ENCODE data around the gene AQP3. TPM values are rescaled to one million over a fixed set of nuclear protein-coding genes. Genes with fewer than 3 reads are reported as not detected.

Gene AQP3
- total and polyA plus RNA-seq, 2 of the 13 experiments (the other 11 are each of a cell fraction or from before 2014, with no cell fraction given), result 1.4 to 5.5 TPM

- ChIA-PET POLR2A (no interaction called here), CTCF (ENCODE audit: low intra/inter-chr PET ratio, low total read pairs) (no interaction called here)
- Histone ChIP-seq H3K4me3 (replicated peaks in 1 of 3; ENCODE audit: insufficient read depth in 1 of 3, low read depth in 2 of 3, low read length in 3 of 3) (no peak overlapping the region), H2AFZ (ENCODE audit: low read length) (no peak overlapping the region), H3K9me3 (ENCODE audit: low read length) (no peaks in the 10 kb centered on the region), H3K36me3 (replicated peaks in 1 of 2; ENCODE audit: control insufficient read depth in 1 of 2, insufficient read depth in 2 of 2, low read length in 2 of 2) (no peaks in the 10 kb centered on the region), H3K4me1 (ENCODE audit: insufficient read depth, low read length) (peaks cover 17% of the 10 kb centered on the region), H3K79me2 (ENCODE audit: insufficient read depth, low read length) (no peaks in the 10 kb centered on the region), H4K20me1 (ENCODE audit: insufficient read depth, low read length) (no peaks in the 10 kb centered on the region), H3K27ac (ENCODE audit: extremely low read length, insufficient read depth, low read length) (no peak overlapping the region), H3K27me3 (ENCODE audit: control insufficient read depth in 1 of 2, insufficient read depth in 2 of 2, low read length in 2 of 2) (peaks cover 5 to 34% of the 10 kb centered on the region in 2 experiments; a peak in 3 of 5 replicates), H3K9ac (ENCODE audit: insufficient read depth, low read depth, low read length) (no peak overlapping the region), H3K4me2 (ENCODE audit: low read depth, low read length) (no peak overlapping the region)
- no peak for DNase-seq (ENCODE audit: low spot score)
- intact Hi-C loops (cut with micrococcal nuclease; ENCODE audit: unreplicated experiment), result no loop called here
- TF ChIP-seq CHD4 (IDR thresholded peaks at IDR 0.05; ENCODE audit: borderline replicate concordance, low read length) (no peak), ZNF772 (CRISPR knock-in tag; IDR thresholded peaks at IDR 0.05) (no peak), ELF4 (CRISPR knock-in tag; IDR thresholded peaks at IDR 0.05; ENCODE audit: borderline replicate concordance) (no peak), IRF2 (CRISPR knock-in tag; IDR thresholded peaks at IDR 0.05) (no peak), ZNF33B (CRISPR knock-in tag; IDR thresholded peaks at IDR 0.05) (no peak), ISX (CRISPR knock-in tag; conservative IDR thresholded peaks at IDR 0.05) (no peak), CEBPB (IDR thresholded peaks at IDR 0.05; ENCODE audit: borderline replicate concordance, low read depth, low read length) (peak; percentile 85), ZNF468 (CRISPR knock-in tag; IDR thresholded peaks at IDR 0.05) (no peak), CEBPG (CRISPR knock-in tag; IDR thresholded peaks at IDR 0.05) (peak; percentile 68; the same call in 1 of the 2 replicates), TCF7L2 (IDR thresholded peaks at IDR 0.05; ENCODE audit: low read depth, low read length) (no peak)
- TF ChIP-seq, protein P1, sequence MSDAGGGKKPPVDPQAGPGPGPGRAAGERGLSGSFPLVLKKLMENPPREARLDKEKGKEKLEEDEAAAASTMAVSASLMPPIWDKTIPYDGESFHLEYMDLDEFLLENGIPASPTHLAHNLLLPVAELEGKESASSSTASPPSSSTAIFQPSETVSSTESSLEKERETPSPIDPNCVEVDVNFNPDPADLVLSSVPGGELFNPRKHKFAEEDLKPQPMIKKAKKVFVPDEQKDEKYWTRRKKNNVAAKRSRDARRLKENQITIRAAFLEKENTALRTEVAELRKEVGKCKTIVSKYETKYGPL (CRISPR knock-in tag; IDR thresholded peaks at IDR 0.05), result no peak
- TF ChIP-seq, protein P2, sequence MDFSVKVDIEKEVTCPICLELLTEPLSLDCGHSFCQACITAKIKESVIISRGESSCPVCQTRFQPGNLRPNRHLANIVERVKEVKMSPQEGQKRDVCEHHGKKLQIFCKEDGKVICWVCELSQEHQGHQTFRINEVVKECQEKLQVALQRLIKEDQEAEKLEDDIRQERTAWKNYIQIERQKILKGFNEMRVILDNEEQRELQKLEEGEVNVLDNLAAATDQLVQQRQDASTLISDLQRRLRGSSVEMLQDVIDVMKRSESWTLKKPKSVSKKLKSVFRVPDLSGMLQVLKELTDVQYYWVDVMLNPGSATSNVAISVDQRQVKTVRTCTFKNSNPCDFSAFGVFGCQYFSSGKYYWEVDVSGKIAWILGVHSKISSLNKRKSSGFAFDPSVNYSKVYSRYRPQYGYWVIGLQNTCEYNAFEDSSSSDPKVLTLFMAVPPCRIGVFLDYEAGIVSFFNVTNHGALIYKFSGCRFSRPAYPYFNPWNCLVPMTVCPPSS (IDR thresholded peaks at IDR 0.05), result no peak
- no peak for FAIRE-seq
- BruUV-seq (replicated peaks), result no TSS peak
- in situ Hi-C loops (cut with HindIII; ENCODE audit: extremely low pct_ligation_motif_present, low pct_unique_long_range_greater_than_20kb), result no loop called here
- WGBS (ENCODE audit: low lambda C conversion rate), result 33% methylated on average over 5 of the region's 8 CpGs
- no peak for ATAC-seq
Observed at GRCh38 chr9:33436445-33436844, 10.9 kb downstream of the AQP3 start.

Measured in HepG2 (cell line).